GM23338 (cell line): ENCODE data around the gene METTL26. TPM values are rescaled to one million over a fixed set of nuclear protein-coding genes. Genes with fewer than 3 reads are reported as not detected.

ENCODE experiments used
- ATAC-seq: fragments of 200-7000 bp; cut with Tn5 transposase; 3 replicates; pipeline ENCODE4 v1.9.1; 2020
- DNase-seq: peaks from one replicate; pipeline ENCODE4 v3.0.0-alpha.2; 2015; ENCODE audit warnings: low spot score
- H2AFZ ChIP-seq: fragments of 200-600 bp; sonication (generic); 2 replicates; pipeline ENCODE4 v1.8.0; 2016; ENCODE audit warnings: antibody characterized with exemption, mild to moderate bottlenecking, moderate library complexity
- H3F3A ChIP-seq: fragments of 200-600 bp; sonication (generic); replicated peaks from 2 replicates; pipeline ENCODE4 v1.8.0; 2017; ENCODE audit warnings: antibody characterized with exemption, mixed run types, low read depth
- H3K27ac ChIP-seq: fragments of 200-600 bp; sonication (generic); 2 replicates; pipeline ENCODE4 v1.6.1; 2016; ENCODE audit warnings: low read depth
- H3K27me3 ChIP-seq: fragments of 200-600 bp; sonication (generic); 2 replicates; pipeline ENCODE4 v1.8.0; 2016; ENCODE audit warnings: mild to moderate bottlenecking, mixed run types, moderate library complexity; ENCODE audit not compliant: insufficient read depth
- H3K36me3 ChIP-seq: fragments of 200-600 bp; sonication (generic); 2 replicates; pipeline ENCODE4 v1.8.0; 2016; ENCODE audit warnings: mild to moderate bottlenecking; ENCODE audit not compliant: insufficient read depth
- H3K4me1 ChIP-seq: fragments of 200-600 bp; sonication (generic); 2 replicates; pipeline ENCODE4 v1.8.0; 2016; ENCODE audit warnings: mild to moderate bottlenecking, moderate library complexity; ENCODE audit not compliant: insufficient read depth
- H3K4me2 ChIP-seq: fragments of 200-600 bp; sonication (generic); 2 replicates; pipeline ENCODE4 v1.7.1; 2017; ENCODE audit warnings: mixed run types
- H3K4me3 ChIP-seq: fragments of 200-600 bp; sonication (generic); 2 replicates; pipeline ENCODE4 v1.6.1; 2016; ENCODE audit warnings: mixed run types
- H3K79me2 ChIP-seq: fragments of 200-600 bp; sonication (generic); replicated peaks from 2 replicates; pipeline ENCODE4 v1.8.0; 2017; ENCODE audit warnings: mild to moderate bottlenecking; ENCODE audit not compliant: insufficient read depth
- H3K9me2 ChIP-seq: fragments of 200-600 bp; sonication (generic); 2 replicates; pipeline ENCODE4 v1.8.0; 2017; ENCODE audit not compliant: insufficient read depth
- H4K20me1 ChIP-seq: fragments of 200-600 bp; sonication (generic); replicated peaks from 2 replicates; pipeline ENCODE4 v1.8.0; 2017; ENCODE audit warnings: mild to moderate bottlenecking; ENCODE audit not compliant: insufficient read depth
- H3K27ac Mint-ChIP-seq: 2 replicates; pipeline ENCODE4 v1.8.0; 2020; ENCODE audit warnings: inconsistent platforms, mild to moderate bottlenecking, moderate library complexity, mixed read lengths
- H3K27me3 Mint-ChIP-seq: 3 replicates; pipeline ENCODE4 v1.8.0; 2022; ENCODE audit warnings: low read depth, mild to moderate bottlenecking, moderate library complexity, mixed read lengths, inconsistent platforms; ENCODE audit not compliant: insufficient read depth, poor library complexity
- H3K36me3 Mint-ChIP-seq: 3 replicates; pipeline ENCODE4 v1.8.0; 2021; ENCODE audit warnings: low read depth, mild to moderate bottlenecking, inconsistent platforms, moderate library complexity, mixed read lengths
- H3K4me1 Mint-ChIP-seq: 3 replicates; pipeline ENCODE4 v1.8.0; 2020; ENCODE audit warnings: mild to moderate bottlenecking, inconsistent platforms, mixed read lengths
- H3K4me3 Mint-ChIP-seq: 3 replicates; pipeline ENCODE4 v1.8.0; 2021; ENCODE audit warnings: moderate library complexity, mild to moderate bottlenecking, inconsistent platforms, mixed read lengths
- H3K9me3 Mint-ChIP-seq: 3 replicates; pipeline ENCODE4 v1.8.0; 2020; ENCODE audit warnings: moderate library complexity, mild to moderate bottlenecking, inconsistent platforms, mixed read lengths
- CREB1 ChIP-seq: fragments of 250-450 bp; sonication (Bioruptor Pico); IDR thresholded peaks from 2 replicates; pipeline ENCODE4 v1.5.0; 2020; ENCODE audit warnings: low read depth, mild to moderate bottlenecking, moderate library complexity
- CTCF ChIP-seq, 2 experiments: fragments of 200-600 bp in 1 of 2; sonication (generic) in 1 of 2; conservative IDR thresholded peaks; 2 replicates each; pipeline versions ENCODE4 v1.5.1 to v1.6.1; 2016 to 2017; ENCODE audit warnings: antibody characterized with exemption in 2 of 2, low read depth in 2 of 2, mild to moderate bottlenecking in 2 of 2, moderate library complexity in 1 of 2
- ETS1 ChIP-seq: IDR thresholded peaks from 2 replicates; pipeline ENCODE4 v1.6.1; 2016; ENCODE audit warnings: antibody characterized with exemption
- EZH2 ChIP-seq: fragments of 200-600 bp; sonication (generic); IDR thresholded peaks from one replicate; pipeline ENCODE4 v1.8.0; 2017; ENCODE audit warnings: antibody characterized with exemption, mild to moderate bottlenecking, low read depth; ENCODE audit not compliant: unreplicated experiment
- EZH2phosphoT487 ChIP-seq: fragments of 200-600 bp; sonication (generic); IDR thresholded peaks from one replicate; pipeline ENCODE4 v1.8.1; 2018; ENCODE audit warnings: antibody characterized with exemption; ENCODE audit not compliant: unreplicated experiment
- JUNB ChIP-seq: IDR thresholded peaks from one replicate; pipeline ENCODE4 v1.6.1; 2016; ENCODE audit warnings: antibody characterized with exemption; ENCODE audit not compliant: unreplicated experiment
- NANOG ChIP-seq: IDR thresholded peaks from 2 replicates; pipeline ENCODE4 v1.6.1; 2016; ENCODE audit warnings: antibody characterized with exemption, borderline replicate concordance
- POLR2AphosphoS5 ChIP-seq: IDR thresholded peaks from 2 replicates; pipeline ENCODE4 v1.6.1; 2016; ENCODE audit warnings: antibody characterized with exemption, low read depth
- STAT1 ChIP-seq: IDR thresholded peaks from one replicate; pipeline ENCODE4 v1.6.1; 2016; ENCODE audit warnings: antibody characterized with exemption; ENCODE audit not compliant: unreplicated experiment
- ZNF114 ChIP-seq: fragments of 250-450 bp; sonication (Bioruptor Pico); IDR thresholded peaks from 2 replicates; pipeline ENCODE4 v1.5.0; 2020; ENCODE audit warnings: mild to moderate bottlenecking, moderate library complexity
- ZNF331 ChIP-seq: fragments of 250-450 bp; sonication (Bioruptor Pico); IDR thresholded peaks from 2 replicates; pipeline ENCODE4 v1.5.0; 2020; ENCODE audit warnings: low read depth, mild to moderate bottlenecking, moderate library complexity
- ZNF462 ChIP-seq: fragments of 250-450 bp; sonication (Bioruptor Pico); IDR thresholded peaks from 2 replicates; pipeline ENCODE4 v1.5.0; 2020; ENCODE audit warnings: mild to moderate bottlenecking, moderate library complexity
- polyA plus RNA-seq: library from polyadenylated mRNA; unstranded; fragments of >200 nt; fragmentation: Nextera tagmentation; extraction: Ambion mirVana; gene quantifications from 2 replicates; pipeline ENCODE4 v1.2.1, GENCODE V29; 2016
- total RNA-seq: library from RNA; depleted of rRNA; stranded (reverse); fragments of >200 nt; shearing (Covaris generic); gene quantifications from 2 replicates; pipeline ENCODE4 v1.2.3, GENCODE V29; 2014

The METTL26 gene
- total and polyA plus RNA-seq, 2 experiments from 2014 or later: 153 to 223 TPM

- no peaks in the 10 kb centered on the region for H3K36me3 ChIP-seq
- H2AFZ ChIP-seq: no peak overlapping the region
- no peak overlapping the region for H3K27ac ChIP-seq
- no peak overlapping the region for H3K4me2 ChIP-seq
- TF ChIP-seq EZH2phosphoT487: no peak
- TF ChIP-seq EZH2: no peak
- TF ChIP-seq POLR2AphosphoS5: no peak
- no peak for TF ChIP-seq ETS1
- no peak for TF ChIP-seq STAT1
- no peak for TF ChIP-seq CTCF (conservative IDR thresholded peaks at IDR 0.05; ENCODE audit: low read depth in 2 of 2)
- TF ChIP-seq JUNB: no peak
- TF ChIP-seq CREB1 (CRISPR knock-in tag): no peak
- TF ChIP-seq NANOG: no peak
- no peak for TF ChIP-seq ZNF462 (CRISPR knock-in tag)
- TF ChIP-seq ZNF114 (CRISPR knock-in tag): no peak
- no peak for TF ChIP-seq ZNF331
- Mint-ChIP-seq H3K27me3 (peaks cover 7% of the 10 kb centered on the region), H3K4me1 (peaks cover 26% of the 10 kb centered on the region), H3K27ac (no peak overlapping the region), H3K9me3 (no peaks in the 10 kb centered on the region; the same call in 2 of the 3 replicates), H3K36me3 (peaks cover 3% of the 10 kb centered on the region; the same call in 1 of the 3 replicates), H3K4me3 (no peak overlapping the region)
- peaks cover 8% of the 10 kb centered on the region; the same call in 1 of the 2 replicates for H4K20me1 ChIP-seq
- peaks cover 21% of the 10 kb centered on the region for H3F3A ChIP-seq
- H3K79me2 ChIP-seq: no peaks in the 10 kb centered on the region; the same call in 1 of the 2 replicates
- peaks cover 12% of the 10 kb centered on the region; the same call in 1 of the 2 replicates for H3K4me1 ChIP-seq
- ATAC-seq (no peak), DNase-seq (no peak)
- H3K9me2 ChIP-seq: no peaks in the 10 kb centered on the region
- no peaks in the 10 kb centered on the region for H3K27me3 ChIP-seq
- H3K4me3 ChIP-seq: no peak overlapping the region
Measured at GRCh38 chr16:619476-620100, 16.5 kb downstream of the METTL26 start.
